Measurements from ENCODE around the gene SMC4.

- no peak for TF ChIP-seq SRSF1 (optimal IDR thresholded peaks at IDR 0.05; ENCODE audit: low read depth, low read length)
- TF ChIP-seq USF2 (IDR thresholded peaks at IDR 0.05; ENCODE audit: low read depth, low read length): no peak
- TF ChIP-seq USF2 (CRISPR knock-in tag; IDR thresholded peaks at IDR 0.05; ENCODE audit: borderline replicate concordance): no peak
- no peak for TF ChIP-seq ZNF10 (CRISPR knock-in tag; IDR thresholded peaks at IDR 0.05; ENCODE audit: borderline replicate concordance, low read depth)
- no peak for TF ChIP-seq SIN3A (IDR thresholded peaks at IDR 0.05; ENCODE audit: borderline replicate concordance, low read depth, low read length)
Measured at GRCh38 chr3:160370987-160371857, 28.2 kb upstream of the SMC4 start.
